HG03060 (cell line): Measurements from ENCODE around the gene ARHGAP26.

Experiments
- ATAC-seq: cut with Tn5 transposase; IDR thresholded peaks from one replicate; pipeline ENCODE4 v1.9.1; 2021; ENCODE audit warnings: low read depth, moderate number of reproducible peaks; ENCODE audit not compliant: unreplicated experiment

The ARHGAP26 gene

GRCh38 chr5:143024228-143024920, 254.2 kb downstream of the ARHGAP26 start:
- ATAC-seq: no peak

GRCh38 chr5:143025376-143025775, 255.2 kb downstream of the ARHGAP26 start:
- no peak for ATAC-seq

GRCh38 chr5:143025971-143026370, 255.8 kb downstream of the ARHGAP26 start:
- no peak for ATAC-seq

GRCh38 chr5:143026380-143026779, 256.2 kb downstream of the ARHGAP26 start:
- no peak for ATAC-seq

- no peak for ATAC-seq
These were observed 259.1 kb downstream of the ARHGAP26 start for GRCh38 chr5:143029293-143029692.

- no peak for ATAC-seq
These were observed 260.2 kb downstream of the ARHGAP26 start for GRCh38 chr5:143030349-143030748.

GRCh38 chr5:143031781-143032580, 261.8 kb downstream of the ARHGAP26 start:
- no peak for ATAC-seq

GRCh38 chr5:143032581-143032836, 262.3 kb downstream of the ARHGAP26 start:
- ATAC-seq: no peak

GRCh38 chr5:143033535-143034250, 263.5 kb downstream of the ARHGAP26 start:
- no peak for ATAC-seq

GRCh38 chr5:143036146-143036927, 266.2 kb downstream of the ARHGAP26 start:
- no peak for ATAC-seq

GRCh38 chr5:143037071-143037470, 266.9 kb downstream of the ARHGAP26 start:
- no peak for ATAC-seq

- ATAC-seq: no peak
These were observed 267.5 kb downstream of the ARHGAP26 start for GRCh38 chr5:143037708-143038107.

- ATAC-seq: no peak
These were observed 270.4 kb downstream of the ARHGAP26 start for GRCh38 chr5:143040622-143041021.

- ATAC-seq: no peak
These were observed 271.3 kb downstream of the ARHGAP26 start for GRCh38 chr5:143041461-143041860.

- ATAC-seq: no peak
These were observed 272.0 kb downstream of the ARHGAP26 start for GRCh38 chr5:143041972-143042770.

GRCh38 chr5:143044265-143044664, 274.1 kb downstream of the ARHGAP26 start:
- ATAC-seq: no peak

GRCh38 chr5:143045062-143045461, 274.9 kb downstream of the ARHGAP26 start:
- no peak for ATAC-seq

GRCh38 chr5:143046314-143046713, 276.1 kb downstream of the ARHGAP26 start:
- no peak for ATAC-seq

GRCh38 chr5:143047091-143047490, 276.9 kb downstream of the ARHGAP26 start:
- no peak for ATAC-seq

GRCh38 chr5:143050183-143050582, 280.0 kb downstream of the ARHGAP26 start:
- no peak for ATAC-seq
